HEK293 (cell line): ENCODE measurements around the gene FBL.

ENCODE experiments used
- BCL11A ChIP-seq: fragments of 450-650 bp; formaldehyde crosslinking; IDR thresholded peaks from 2 replicates; pipeline ENCODE4 v1.5.1; 2016; ENCODE audit warnings: low read depth, missing biosample characterization, missing genetic modification characterization
- GLIS2 ChIP-seq: fragments of 450-650 bp; formaldehyde crosslinking; IDR thresholded peaks from 2 replicates; pipeline ENCODE4 v1.5.1; 2016; ENCODE audit warnings: missing biosample characterization, missing genetic modification characterization
- HOXD13 ChIP-seq: sonication (generic); formaldehyde crosslinking; IDR thresholded peaks from 2 replicates; pipeline ENCODE4 v1.8.0; 2022; ENCODE audit warnings: missing genetic modification reagents, borderline replicate concordance
- YY2 ChIP-seq: fragments of 450-650 bp; formaldehyde crosslinking; IDR thresholded peaks from 2 replicates; pipeline ENCODE4 v1.5.1; 2016; ENCODE audit warnings: missing biosample characterization, missing genetic modification characterization
- ZFP3 ChIP-seq: fragments of 450-650 bp; formaldehyde crosslinking; IDR thresholded peaks from 2 replicates; pipeline ENCODE4 v1.5.1; 2016; ENCODE audit warnings: low read depth, missing biosample characterization, missing genetic modification characterization
- ZFP41 ChIP-seq: fragments of 450-650 bp; formaldehyde crosslinking; IDR thresholded peaks from 2 replicates; pipeline ENCODE4 v1.5.1; 2016; ENCODE audit warnings: missing biosample characterization, missing genetic modification characterization, borderline replicate concordance
- ZNF121 ChIP-seq: fragments of 450-650 bp; formaldehyde crosslinking; IDR thresholded peaks from 2 replicates; pipeline ENCODE4 v1.5.1; 2016; ENCODE audit warnings: missing biosample characterization, missing genetic modification characterization
- ZNF202 ChIP-seq: fragments of 450-650 bp; formaldehyde crosslinking; IDR thresholded peaks from 2 replicates; pipeline ENCODE4 v1.5.1; 2016; ENCODE audit warnings: missing biosample characterization, missing genetic modification characterization, borderline replicate concordance
- ZNF211 ChIP-seq: fragments of 450-650 bp; formaldehyde crosslinking; IDR thresholded peaks from 2 replicates; pipeline ENCODE4 v1.5.1; 2016; ENCODE audit warnings: low read depth, missing biosample characterization, missing genetic modification characterization
- ZNF221 ChIP-seq: fragments of 450-650 bp; formaldehyde crosslinking; IDR thresholded peaks from 2 replicates; pipeline ENCODE4 v1.5.1; 2017; ENCODE audit warnings: missing biosample characterization, missing genetic modification characterization, borderline replicate concordance
- ZNF223 ChIP-seq: fragments of 450-650 bp; formaldehyde crosslinking; IDR thresholded peaks from 2 replicates; pipeline ENCODE4 v1.5.1; 2016; ENCODE audit warnings: missing biosample characterization, missing genetic modification characterization
- ZNF23 ChIP-seq: fragments of 450-650 bp; formaldehyde crosslinking; IDR thresholded peaks from 2 replicates; pipeline ENCODE4 v1.5.1; 2016; ENCODE audit warnings: missing biosample characterization, missing genetic modification characterization, borderline replicate concordance
- ZNF366 ChIP-seq: fragments of 450-650 bp; formaldehyde crosslinking; conservative IDR thresholded peaks from 2 replicates; pipeline ENCODE4 v1.5.1; 2016; ENCODE audit warnings: missing biosample characterization, missing genetic modification characterization
- ZNF37A ChIP-seq: fragments of 450-650 bp; IDR thresholded peaks from 2 replicates; pipeline ENCODE4 v1.5.1; 2018; ENCODE audit warnings: missing biosample characterization, missing genetic modification characterization
- ZNF391 ChIP-seq: fragments of 450-650 bp; formaldehyde crosslinking; IDR thresholded peaks from 2 replicates; pipeline ENCODE4 v1.5.1; 2016; ENCODE audit warnings: low read depth, missing biosample characterization, missing genetic modification characterization, borderline replicate concordance
- ZNF433 ChIP-seq: fragments of 450-650 bp; formaldehyde crosslinking; IDR thresholded peaks from 2 replicates; pipeline ENCODE4 v1.5.1; 2016; ENCODE audit warnings: missing biosample characterization, missing genetic modification characterization, low read depth
- ZNF48 ChIP-seq: fragments of 450-650 bp; formaldehyde crosslinking; IDR thresholded peaks from 2 replicates; pipeline ENCODE4 v1.5.1; 2016; ENCODE audit warnings: missing biosample characterization, missing genetic modification characterization
- ZNF514 ChIP-seq: fragments of 450-650 bp; formaldehyde crosslinking; IDR thresholded peaks from 2 replicates; pipeline ENCODE4 v1.5.1; 2016; ENCODE audit warnings: missing biosample characterization, missing genetic modification characterization
- ZNF621 ChIP-seq: fragments of 450-650 bp; formaldehyde crosslinking; IDR thresholded peaks from 2 replicates; pipeline ENCODE4 v1.5.1; 2017; ENCODE audit warnings: missing biosample characterization, missing genetic modification characterization
- ZNF664 ChIP-seq: fragments of 450-650 bp; formaldehyde crosslinking; IDR thresholded peaks from 2 replicates; pipeline ENCODE4 v1.5.1; 2016; ENCODE audit warnings: missing biosample characterization, missing genetic modification characterization
- ZNF670 ChIP-seq: fragments of 450-650 bp; formaldehyde crosslinking; IDR thresholded peaks from 2 replicates; pipeline ENCODE4 v1.5.1; 2016; ENCODE audit warnings: missing biosample characterization, missing genetic modification characterization, low read depth
- ZNF76 ChIP-seq: fragments of 450-650 bp; formaldehyde crosslinking; IDR thresholded peaks from 2 replicates; pipeline ENCODE4; 2016; ENCODE audit warnings: low read depth, missing biosample characterization, missing genetic modification characterization, borderline replicate concordance
- ZNF791 ChIP-seq: fragments of 450-650 bp; formaldehyde crosslinking; IDR thresholded peaks from 2 replicates; pipeline ENCODE4 v1.5.1; 2016; ENCODE audit warnings: missing biosample characterization, missing genetic modification characterization
- TF ChIP-seq, protein P1 (sequence below): fragments of 450-650 bp; IDR thresholded peaks from 2 replicates; pipeline ENCODE4 v1.5.1; 2018; ENCODE audit warnings: missing biosample characterization, mild to moderate bottlenecking, missing genetic modification characterization
- TF ChIP-seq, protein P2 (sequence below): IDR thresholded peaks from 2 replicates; pipeline ENCODE4 v1.6.1; 2011; ENCODE audit warnings: mild to moderate bottlenecking, low read depth, low read length, borderline replicate concordance
- TF ChIP-seq, protein P3 (sequence below): fragments of 450-650 bp; formaldehyde crosslinking; IDR thresholded peaks from 2 replicates; pipeline ENCODE4 v1.5.1; 2016; ENCODE audit warnings: missing biosample characterization, missing genetic modification characterization
- TF ChIP-seq, protein P4 (sequence below): sonication (generic); formaldehyde crosslinking; IDR thresholded peaks from 2 replicates; pipeline ENCODE4 v1.8.1; 2022; ENCODE audit warnings: mild to moderate bottlenecking, moderate library complexity, missing genetic modification reagents
- TF ChIP-seq, protein P5 (sequence below): fragments of 450-650 bp; formaldehyde crosslinking; IDR thresholded peaks from 2 replicates; pipeline ENCODE4 v1.5.1; 2016; ENCODE audit warnings: missing biosample characterization, missing genetic modification characterization
- TF ChIP-seq, protein P6 (sequence below): fragments of 450-650 bp; formaldehyde crosslinking; IDR thresholded peaks from 2 replicates; pipeline ENCODE4 v1.5.1; 2017; ENCODE audit warnings: missing biosample characterization, missing genetic modification characterization

FBL gene

DNA sequence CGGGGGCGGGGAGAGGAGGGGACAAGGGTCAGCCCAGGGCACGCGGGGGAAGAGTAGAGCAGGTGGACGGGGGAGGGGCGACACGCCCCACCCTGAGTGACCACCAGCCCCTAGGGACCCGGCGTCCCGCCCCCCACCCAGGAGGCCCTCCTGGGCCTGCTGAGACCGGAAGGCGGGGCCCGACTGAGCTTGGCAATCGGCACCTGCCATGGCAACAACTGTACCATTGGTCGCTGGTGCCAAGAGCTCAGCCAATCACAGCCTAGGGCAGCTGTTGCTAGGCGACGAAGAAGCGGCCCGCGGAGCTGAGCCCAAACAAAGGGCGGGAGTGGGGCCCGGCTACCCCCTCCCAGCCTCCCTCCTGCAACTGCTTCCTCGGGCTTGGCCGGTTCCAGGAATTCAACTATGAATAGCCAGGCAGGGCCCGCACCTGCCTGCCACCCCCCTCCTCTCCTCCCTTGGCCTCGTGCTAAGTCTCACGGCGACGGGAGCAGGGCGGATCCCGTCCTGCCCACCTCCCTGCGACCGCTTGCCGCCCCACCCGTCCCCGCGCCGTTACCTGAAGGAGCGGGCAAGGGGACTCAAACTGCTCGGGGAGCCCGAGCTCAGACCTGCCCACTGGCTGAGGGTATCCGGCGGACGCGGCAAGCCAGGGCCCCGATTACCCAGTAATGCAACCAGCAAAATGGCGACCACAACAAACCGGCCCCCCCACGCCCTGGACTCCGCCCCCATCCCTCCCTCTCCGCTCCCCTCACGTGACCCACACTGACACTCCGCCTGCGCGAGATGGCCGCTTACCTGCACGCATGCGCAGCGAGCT lies 12.5 kb downstream of the FBL start, which contains the start of gene DYRK1B (continued):
- TF ChIP-seq ZNF670 (tag by site-specific recombination) = no peak
- no peak for TF ChIP-seq ZNF48 (tag by site-specific recombination)
- peak; percentile 85 for TF ChIP-seq ZNF366
- TF ChIP-seq ZNF76 (tag by site-specific recombination) = peak; percentile 95
- TF ChIP-seq ZFP3 (tag by site-specific recombination) = no peak
- no peak for TF ChIP-seq ZNF211 (tag by site-specific recombination)
- peak; percentile 52; the same call in 1 of the 2 replicates for TF ChIP-seq ZNF121 (tag by site-specific recombination)
- TF ChIP-seq, protein P1, sequence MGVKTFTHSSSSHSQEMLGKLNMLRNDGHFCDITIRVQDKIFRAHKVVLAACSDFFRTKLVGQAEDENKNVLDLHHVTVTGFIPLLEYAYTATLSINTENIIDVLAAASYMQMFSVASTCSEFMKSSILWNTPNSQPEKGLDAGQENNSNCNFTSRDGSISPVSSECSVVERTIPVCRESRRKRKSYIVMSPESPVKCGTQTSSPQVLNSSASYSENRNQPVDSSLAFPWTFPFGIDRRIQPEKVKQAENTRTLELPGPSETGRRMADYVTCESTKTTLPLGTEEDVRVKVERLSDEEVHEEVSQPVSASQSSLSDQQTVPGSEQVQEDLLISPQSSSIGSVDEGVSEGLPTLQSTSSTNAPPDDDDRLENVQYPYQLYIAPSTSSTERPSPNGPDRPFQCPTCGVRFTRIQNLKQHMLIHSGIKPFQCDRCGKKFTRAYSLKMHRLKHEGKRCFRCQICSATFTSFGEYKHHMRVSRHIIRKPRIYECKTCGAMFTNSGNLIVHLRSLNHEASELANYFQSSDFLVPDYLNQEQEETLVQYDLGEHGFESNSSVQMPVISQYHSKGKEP (tag by site-specific recombination) = peak; percentile 68; the same call in 1 of the 2 replicates
- TF ChIP-seq, protein P2, sequence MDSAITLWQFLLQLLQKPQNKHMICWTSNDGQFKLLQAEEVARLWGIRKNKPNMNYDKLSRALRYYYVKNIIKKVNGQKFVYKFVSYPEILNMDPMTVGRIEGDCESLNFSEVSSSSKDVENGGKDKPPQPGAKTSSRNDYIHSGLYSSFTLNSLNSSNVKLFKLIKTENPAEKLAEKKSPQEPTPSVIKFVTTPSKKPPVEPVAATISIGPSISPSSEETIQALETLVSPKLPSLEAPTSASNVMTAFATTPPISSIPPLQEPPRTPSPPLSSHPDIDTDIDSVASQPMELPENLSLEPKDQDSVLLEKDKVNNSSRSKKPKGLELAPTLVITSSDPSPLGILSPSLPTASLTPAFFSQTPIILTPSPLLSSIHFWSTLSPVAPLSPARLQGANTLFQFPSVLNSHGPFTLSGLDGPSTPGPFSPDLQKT = no peak
- peak; percentile 97 for TF ChIP-seq YY2 (tag by site-specific recombination)
- TF ChIP-seq ZFP41 (tag by site-specific recombination) = no peak
- TF ChIP-seq ZNF221 (tag by site-specific recombination) = 0 out of 2 replicates have a peak, but pooled peaks have one; percentile 25
- TF ChIP-seq, protein P3, sequence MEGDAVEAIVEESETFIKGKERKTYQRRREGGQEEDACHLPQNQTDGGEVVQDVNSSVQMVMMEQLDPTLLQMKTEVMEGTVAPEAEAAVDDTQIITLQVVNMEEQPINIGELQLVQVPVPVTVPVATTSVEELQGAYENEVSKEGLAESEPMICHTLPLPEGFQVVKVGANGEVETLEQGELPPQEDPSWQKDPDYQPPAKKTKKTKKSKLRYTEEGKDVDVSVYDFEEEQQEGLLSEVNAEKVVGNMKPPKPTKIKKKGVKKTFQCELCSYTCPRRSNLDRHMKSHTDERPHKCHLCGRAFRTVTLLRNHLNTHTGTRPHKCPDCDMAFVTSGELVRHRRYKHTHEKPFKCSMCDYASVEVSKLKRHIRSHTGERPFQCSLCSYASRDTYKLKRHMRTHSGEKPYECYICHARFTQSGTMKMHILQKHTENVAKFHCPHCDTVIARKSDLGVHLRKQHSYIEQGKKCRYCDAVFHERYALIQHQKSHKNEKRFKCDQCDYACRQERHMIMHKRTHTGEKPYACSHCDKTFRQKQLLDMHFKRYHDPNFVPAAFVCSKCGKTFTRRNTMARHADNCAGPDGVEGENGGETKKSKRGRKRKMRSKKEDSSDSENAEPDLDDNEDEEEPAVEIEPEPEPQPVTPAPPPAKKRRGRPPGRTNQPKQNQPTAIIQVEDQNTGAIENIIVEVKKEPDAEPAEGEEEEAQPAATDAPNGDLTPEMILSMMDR (tag by site-specific recombination) = peak; percentile 5; the same call in 1 of the 2 replicates
- TF ChIP-seq ZNF791 (tag by site-specific recombination) = no peak
- peak; percentile 100 for TF ChIP-seq GLIS2 (tag by site-specific recombination)
- TF ChIP-seq, protein P4, sequence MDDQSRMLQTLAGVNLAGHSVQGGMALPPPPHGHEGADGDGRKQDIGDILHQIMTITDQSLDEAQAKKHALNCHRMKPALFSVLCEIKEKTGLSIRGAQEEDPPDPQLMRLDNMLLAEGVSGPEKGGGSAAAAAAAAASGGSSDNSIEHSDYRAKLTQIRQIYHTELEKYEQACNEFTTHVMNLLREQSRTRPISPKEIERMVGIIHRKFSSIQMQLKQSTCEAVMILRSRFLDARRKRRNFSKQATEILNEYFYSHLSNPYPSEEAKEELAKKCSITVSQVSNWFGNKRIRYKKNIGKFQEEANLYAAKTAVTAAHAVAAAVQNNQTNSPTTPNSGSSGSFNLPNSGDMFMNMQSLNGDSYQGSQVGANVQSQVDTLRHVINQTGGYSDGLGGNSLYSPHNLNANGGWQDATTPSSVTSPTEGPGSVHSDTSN (CRISPR knock-in tag) = no peak
- TF ChIP-seq ZNF223 (tag by site-specific recombination) = no peak
- no peak for TF ChIP-seq ZNF202 (tag by site-specific recombination)
- no peak for TF ChIP-seq ZNF514 (tag by site-specific recombination)
- TF ChIP-seq ZNF433 (tag by site-specific recombination) = no peak
- TF ChIP-seq ZNF621 (tag by site-specific recombination) = no peak
- peak; percentile 96 for TF ChIP-seq BCL11A (tag by site-specific recombination)
- TF ChIP-seq ZNF23 (tag by site-specific recombination) = no peak
- TF ChIP-seq ZNF37A (tag by site-specific recombination) = no peak
- no peak for TF ChIP-seq HOXD13 (CRISPR knock-in tag)
- TF ChIP-seq, protein P5, sequence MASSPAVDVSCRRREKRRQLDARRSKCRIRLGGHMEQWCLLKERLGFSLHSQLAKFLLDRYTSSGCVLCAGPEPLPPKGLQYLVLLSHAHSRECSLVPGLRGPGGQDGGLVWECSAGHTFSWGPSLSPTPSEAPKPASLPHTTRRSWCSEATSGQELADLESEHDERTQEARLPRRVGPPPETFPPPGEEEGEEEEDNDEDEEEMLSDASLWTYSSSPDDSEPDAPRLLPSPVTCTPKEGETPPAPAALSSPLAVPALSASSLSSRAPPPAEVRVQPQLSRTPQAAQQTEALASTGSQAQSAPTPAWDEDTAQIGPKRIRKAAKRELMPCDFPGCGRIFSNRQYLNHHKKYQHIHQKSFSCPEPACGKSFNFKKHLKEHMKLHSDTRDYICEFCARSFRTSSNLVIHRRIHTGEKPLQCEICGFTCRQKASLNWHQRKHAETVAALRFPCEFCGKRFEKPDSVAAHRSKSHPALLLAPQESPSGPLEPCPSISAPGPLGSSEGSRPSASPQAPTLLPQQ = peak; percentile 99
- peak; percentile 95 for TF ChIP-seq ZNF391
- TF ChIP-seq ZNF664 (tag by site-specific recombination) = no peak
- TF ChIP-seq, protein P6, sequence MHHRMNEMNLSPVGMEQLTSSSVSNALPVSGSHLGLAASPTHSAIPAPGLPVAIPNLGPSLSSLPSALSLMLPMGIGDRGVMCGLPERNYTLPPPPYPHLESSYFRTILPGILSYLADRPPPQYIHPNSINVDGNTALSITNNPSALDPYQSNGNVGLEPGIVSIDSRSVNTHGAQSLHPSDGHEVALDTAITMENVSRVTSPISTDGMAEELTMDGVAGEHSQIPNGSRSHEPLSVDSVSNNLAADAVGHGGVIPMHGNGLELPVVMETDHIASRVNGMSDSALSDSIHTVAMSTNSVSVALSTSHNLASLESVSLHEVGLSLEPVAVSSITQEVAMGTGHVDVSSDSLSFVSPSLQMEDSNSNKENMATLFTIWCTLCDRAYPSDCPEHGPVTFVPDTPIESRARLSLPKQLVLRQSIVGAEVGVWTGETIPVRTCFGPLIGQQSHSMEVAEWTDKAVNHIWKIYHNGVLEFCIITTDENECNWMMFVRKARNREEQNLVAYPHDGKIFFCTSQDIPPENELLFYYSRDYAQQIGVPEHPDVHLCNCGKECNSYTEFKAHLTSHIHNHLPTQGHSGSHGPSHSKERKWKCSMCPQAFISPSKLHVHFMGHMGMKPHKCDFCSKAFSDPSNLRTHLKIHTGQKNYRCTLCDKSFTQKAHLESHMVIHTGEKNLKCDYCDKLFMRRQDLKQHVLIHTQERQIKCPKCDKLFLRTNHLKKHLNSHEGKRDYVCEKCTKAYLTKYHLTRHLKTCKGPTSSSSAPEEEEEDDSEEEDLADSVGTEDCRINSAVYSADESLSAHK (tag by site-specific recombination) = peak; percentile 81
